GM10248 (cell line): Measurements from ENCODE around the gene ITGA2B.
"Not testable (repeated sequence)": the region's sequence is repeated elsewhere in the genome, so short reads cannot be mapped to it uniquely, and the experiment has no call there.

Experiments used
- CTCF ChIA-PET: fragments of 300-600 bp; sonication (Branson Sonifier 250); formaldehyde crosslinking; extraction: SDS; loops from one replicate; lab custom pipeline; 2021; ENCODE audit warnings: antibody characterized with exemption; lab: Yijun Ruan, JAX
- POLR2A ChIA-PET: fragments of 350-650 bp; sonication (Branson Sonifier 250); formaldehyde crosslinking; extraction: SDS; loops from one replicate; lab custom pipeline; 2020; ENCODE audit warnings: antibody characterized with exemption; lab: Yijun Ruan, JAX
- DNase-seq: peaks from one replicate; pipeline ENCODE4 v3.0.0; 2012; ENCODE audit errors: extremely low spot score
- TF ChIP-seq, protein P1 (sequence below): IDR thresholded peaks from 2 replicates; pipeline ENCODE4 v1.5.1; 2012; ENCODE audit warnings: mild to moderate bottlenecking, low read depth; ENCODE audit errors: extremely low read depth, missing control alignments, control extremely low read depth

Gene ITGA2B

DNA sequence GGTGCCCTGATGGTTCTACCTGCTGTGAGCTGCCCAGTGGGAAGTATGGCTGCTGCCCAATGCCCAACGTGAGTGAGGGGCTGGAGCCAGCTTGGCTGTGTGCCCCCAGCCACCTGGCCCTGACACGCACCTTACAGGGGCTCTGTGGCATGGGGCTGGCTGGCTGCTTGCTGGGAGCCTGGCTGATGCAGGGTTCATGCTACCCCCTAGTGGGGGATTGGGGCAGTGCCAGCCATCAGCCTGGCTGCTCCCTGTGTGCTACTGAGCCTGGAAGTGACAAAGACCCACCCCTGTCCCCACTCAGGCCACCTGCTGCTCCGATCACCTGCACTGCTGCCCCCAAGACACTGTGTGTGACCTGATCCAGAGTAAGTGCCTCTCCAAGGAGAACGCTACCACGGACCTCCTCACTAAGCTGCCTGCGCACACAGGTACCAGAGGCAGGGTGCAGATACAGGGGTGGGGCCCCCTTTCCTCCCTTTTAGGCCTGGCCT, 38.7 kb downstream of the ITGA2B start:
- ChIA-PET CTCF (interaction anchor here (0.8 to 18.4 kb wide), 21 partner anchors 9 to 229 kb away, joined by 3 to 250 read pairs (median 4); partner anchors contain the start of genes FAM171A2, TMUB2 and UBTF), POLR2A (interaction anchor here (0.6 kb wide), 1 partner anchor 131 kb away, joined by 4 read pairs; the partner anchor contains the start of gene UBTF)
- TF ChIP-seq, protein P1, sequence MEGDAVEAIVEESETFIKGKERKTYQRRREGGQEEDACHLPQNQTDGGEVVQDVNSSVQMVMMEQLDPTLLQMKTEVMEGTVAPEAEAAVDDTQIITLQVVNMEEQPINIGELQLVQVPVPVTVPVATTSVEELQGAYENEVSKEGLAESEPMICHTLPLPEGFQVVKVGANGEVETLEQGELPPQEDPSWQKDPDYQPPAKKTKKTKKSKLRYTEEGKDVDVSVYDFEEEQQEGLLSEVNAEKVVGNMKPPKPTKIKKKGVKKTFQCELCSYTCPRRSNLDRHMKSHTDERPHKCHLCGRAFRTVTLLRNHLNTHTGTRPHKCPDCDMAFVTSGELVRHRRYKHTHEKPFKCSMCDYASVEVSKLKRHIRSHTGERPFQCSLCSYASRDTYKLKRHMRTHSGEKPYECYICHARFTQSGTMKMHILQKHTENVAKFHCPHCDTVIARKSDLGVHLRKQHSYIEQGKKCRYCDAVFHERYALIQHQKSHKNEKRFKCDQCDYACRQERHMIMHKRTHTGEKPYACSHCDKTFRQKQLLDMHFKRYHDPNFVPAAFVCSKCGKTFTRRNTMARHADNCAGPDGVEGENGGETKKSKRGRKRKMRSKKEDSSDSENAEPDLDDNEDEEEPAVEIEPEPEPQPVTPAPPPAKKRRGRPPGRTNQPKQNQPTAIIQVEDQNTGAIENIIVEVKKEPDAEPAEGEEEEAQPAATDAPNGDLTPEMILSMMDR: peak; percentile 87
- peak; percentile 84 for DNase-seq

DNA sequence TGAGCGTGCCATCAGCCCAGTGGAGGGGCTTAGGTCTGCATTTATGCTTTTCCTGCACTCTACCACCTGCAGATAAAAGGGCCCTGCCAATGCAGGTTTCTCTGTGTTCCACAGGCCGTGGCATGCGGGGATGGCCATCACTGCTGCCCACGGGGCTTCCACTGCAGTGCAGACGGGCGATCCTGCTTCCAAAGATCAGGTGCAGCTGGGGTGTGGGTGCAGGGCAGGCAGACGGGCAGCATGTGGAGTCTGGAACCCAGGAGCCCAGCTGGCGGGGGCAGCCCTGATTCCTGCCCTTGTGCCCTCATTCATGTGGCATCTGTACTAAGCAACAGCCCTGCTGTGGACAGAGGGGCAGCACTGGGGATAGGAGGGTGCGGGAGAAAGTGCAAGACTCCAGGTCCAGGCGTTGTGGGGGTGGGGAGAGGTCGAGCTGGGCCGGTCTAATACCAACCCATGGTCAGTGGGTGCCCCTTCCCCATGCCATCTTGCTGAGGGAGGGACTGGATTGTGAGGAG, 39.8 kb downstream of the ITGA2B start:
- TF ChIP-seq, protein P1: no peak

DNA sequence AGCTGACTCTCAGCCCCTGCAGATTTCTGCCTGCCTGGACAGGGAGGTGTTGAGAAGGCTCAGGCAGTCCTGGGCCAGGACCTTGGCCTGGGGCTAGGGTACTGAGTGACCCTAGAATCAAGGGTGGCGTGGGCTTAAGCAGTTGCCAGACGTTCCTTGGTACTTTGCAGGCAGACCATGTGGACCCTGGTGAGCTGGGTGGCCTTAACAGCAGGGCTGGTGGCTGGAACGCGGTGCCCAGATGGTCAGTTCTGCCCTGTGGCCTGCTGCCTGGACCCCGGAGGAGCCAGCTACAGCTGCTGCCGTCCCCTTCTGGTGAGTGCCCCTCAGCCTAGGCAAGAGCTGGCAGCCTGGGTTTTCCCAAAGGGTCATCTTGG, 40.5 kb downstream of the ITGA2B start:
- CTCF ChIA-PET: interaction anchor here (1.4 to 18.4 kb wide), 7 partner anchors 14 to 174 kb away, joined by 3 to 250 read pairs (median 6); partner anchors contain the start of gene FAM171A2
- no peak for DNase-seq
- POLR2A ChIA-PET: no interaction called here
- TF ChIP-seq, protein P1: no peak

More for the DNA sequence above, 39.8 kb downstream of the ITGA2B start:
- POLR2A ChIA-PET: no interaction called here
- CTCF ChIA-PET: interaction anchor here (0.8 to 18.4 kb wide), 11 partner anchors 13 to 228 kb away, joined by 3 to 250 read pairs (median 5); partner anchors contain the start of genes FAM171A2 and TMUB2
- DNase-seq: no peak

DNA sequence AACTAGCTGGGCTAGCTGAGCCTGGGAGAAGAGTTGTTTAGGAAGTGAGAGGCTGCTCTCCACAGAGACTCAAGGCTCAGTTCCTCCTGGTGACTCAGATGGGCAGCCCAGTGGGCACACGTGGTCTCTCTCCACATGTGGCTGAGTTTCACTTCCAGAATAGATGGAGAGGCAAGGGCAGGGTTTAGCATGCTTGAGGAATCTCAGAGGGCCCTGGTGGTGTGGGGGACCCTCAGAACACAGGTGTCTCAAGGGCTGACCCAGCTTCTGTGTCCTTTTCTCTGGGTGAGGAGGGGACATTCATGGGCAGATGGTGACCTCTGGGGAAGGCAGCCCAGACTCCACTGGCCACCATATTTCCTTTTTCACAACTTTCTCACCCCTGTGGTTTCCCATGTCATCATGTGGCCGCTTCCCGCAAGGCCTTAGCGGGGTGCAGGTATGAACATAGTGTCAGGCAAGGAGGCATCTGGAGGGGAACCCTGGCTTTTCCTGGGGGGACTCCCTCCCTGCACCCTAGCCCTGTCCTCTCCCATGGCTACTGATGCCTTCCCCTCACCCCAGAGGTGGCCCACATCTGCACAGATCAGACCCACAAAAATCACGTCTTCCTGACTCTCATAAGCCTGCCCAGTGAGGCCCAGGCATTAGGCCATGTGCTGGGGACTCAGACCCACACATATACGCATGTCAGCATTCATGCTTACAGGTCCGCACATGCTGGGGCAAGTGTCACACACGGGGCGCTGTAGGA, 41.0 kb downstream of the ITGA2B start:
- TF ChIP-seq, protein P1: no peak
- ChIA-PET POLR2A (interaction anchor here (0.6 to 0.8 kb wide), 2 partner anchors 22 to 154 kb away, joined by 3 to 6 read pairs; no protein-coding TSS in a partner anchor), CTCF (interaction anchor here (1.0 to 18.4 kb wide), 12 partner anchors 8 to 175 kb away, joined by 3 to 250 read pairs (median 6); partner anchors contain the start of gene FAM171A2)
- DNase-seq: peak; percentile 81

DNA sequence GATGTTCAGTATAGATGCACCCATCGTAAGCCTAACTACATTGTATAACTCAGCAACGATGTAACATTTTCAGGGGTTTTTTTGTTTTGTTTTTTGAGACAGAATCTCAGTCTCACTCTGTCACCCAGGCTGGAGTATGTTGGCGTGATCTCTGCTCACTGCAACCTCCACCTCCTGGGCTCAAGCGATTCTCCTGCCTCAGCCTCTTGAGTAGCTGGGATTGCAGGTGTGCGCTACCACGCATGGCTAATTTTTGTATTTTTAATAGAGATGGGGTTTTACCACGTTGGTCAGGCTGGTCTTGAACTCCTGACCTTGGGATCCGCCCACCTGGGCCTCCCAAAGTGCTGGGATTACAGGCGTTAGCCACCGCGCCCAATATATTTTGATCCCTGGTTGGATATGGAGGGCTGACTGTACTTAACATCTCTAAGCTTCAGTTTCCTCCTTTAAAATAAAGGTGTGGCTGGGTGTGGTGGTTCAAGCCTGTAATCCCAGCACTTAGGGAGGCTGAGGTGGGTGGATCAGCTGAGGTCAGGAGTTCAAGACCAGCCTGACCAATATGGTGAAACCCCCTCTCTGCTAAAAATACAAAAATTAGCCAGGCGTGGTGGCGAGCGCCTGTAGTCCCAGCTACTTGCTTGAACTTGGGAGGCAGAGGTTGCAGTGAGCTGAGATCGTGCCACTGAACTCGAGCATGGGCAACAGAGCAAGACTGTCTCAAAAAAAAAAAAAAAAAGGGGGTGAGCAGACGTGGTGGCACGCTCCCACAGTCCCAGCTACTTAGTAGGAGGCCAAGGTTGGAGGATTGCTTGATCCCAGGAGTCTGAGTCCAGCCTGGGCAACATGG, 42.0 kb downstream of the ITGA2B start:
- not testable (repeated sequence) for DNase-seq
- CTCF ChIA-PET: interaction anchor here (1.0 to 18.4 kb wide), 10 partner anchors 9 to 176 kb away, joined by 3 to 250 read pairs (median 4); no protein-coding TSS in a partner anchor
- POLR2A ChIA-PET: interaction anchor here (0.6 to 0.8 kb wide), 2 partner anchors 21 to 155 kb away, joined by 3 to 6 read pairs; no protein-coding TSS in a partner anchor

DNA sequence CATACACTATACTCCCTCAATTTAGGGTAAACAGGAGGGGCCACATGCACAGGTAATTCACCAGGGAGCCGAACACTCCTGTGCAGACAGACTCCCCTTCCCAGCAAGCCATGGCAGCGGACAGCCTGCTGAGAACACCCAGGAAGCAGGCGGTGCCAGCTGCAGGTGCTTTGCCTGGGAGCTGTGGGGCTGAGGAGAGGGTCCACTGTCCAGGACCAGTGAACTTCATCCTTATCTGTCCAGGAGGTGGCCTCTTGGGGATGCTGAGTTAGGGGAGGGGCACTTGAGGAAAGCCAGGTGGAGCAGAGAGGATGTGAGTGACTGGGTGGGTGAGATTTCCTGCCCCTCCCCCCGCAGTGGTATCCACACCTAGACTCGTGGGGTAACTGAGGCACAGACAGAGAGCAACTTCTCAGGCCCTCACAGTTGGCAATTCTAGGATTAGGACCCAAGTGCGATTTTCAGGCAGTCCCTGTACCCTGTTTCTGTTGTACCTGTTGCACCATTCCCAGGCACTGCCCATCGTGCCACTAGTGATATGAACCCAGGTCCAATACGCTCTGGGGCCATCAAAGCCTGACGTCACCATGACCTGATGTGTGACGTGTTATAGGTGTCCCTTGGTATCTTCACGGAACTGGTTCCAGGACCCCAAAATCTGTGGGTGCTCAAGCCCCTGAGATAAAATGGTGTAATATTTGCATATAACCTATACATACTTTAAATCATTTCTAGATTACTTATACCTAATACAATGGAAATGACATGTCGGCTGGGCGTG, 43.2 kb downstream of the ITGA2B start:
- POLR2A ChIA-PET: interaction anchor here (0.6 to 1.2 kb wide), 5 partner anchors 17 to 190 kb away, joined by 3 read pairs; partner anchors contain the start of genes FAM171A2 and SLC25A39
- CTCF ChIA-PET: interaction anchor here (1.1 to 18.4 kb wide), 23 partner anchors 9 to 403 kb away, joined by 3 to 250 read pairs (median 7); partner anchors contain the start of genes FAM171A2, TMEM101 and UBTF
- no peak for DNase-seq
- TF ChIP-seq, protein P1: no peak
